Astrocyte (in vitro differentiated cells and primary cell): ENCODE data around the gene TAF1B.

ENCODE experiments used
- EZH2 ChIP-seq: IDR thresholded peaks from 2 replicates; pipeline ENCODE4 v1.6.1; 2012; ENCODE audit warnings: mild to moderate bottlenecking, low read length, inconsistent platforms; ENCODE audit not compliant: insufficient read depth
- TF ChIP-seq, protein P1 (sequence below): IDR thresholded peaks from 2 replicates; pipeline ENCODE4 v1.5.1; 2011; ENCODE audit warnings: low read depth, mild to moderate bottlenecking, inconsistent platforms, low read length, moderate library complexity; ENCODE audit not compliant: insufficient read depth

DNA sequence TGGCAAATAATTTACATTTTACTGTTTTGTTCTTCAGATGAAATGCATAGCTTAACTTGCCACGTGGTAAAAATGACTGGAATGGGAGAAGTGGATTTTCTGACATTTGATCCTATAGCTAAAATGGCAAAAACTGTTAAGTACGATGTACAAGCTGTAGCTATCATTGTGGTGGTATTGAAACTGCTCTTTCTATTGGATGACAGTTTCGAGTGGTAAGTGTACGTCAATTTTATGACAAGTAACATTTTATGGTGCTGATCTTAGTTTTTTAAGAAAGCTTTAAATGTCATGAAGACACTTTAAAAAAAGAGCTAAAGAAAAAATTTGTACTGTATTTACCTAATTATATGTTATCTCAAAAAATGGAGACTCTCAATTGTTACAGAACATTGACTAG is 67.4 kb downstream of the TAF1B start:
- TF ChIP-seq, protein P1, sequence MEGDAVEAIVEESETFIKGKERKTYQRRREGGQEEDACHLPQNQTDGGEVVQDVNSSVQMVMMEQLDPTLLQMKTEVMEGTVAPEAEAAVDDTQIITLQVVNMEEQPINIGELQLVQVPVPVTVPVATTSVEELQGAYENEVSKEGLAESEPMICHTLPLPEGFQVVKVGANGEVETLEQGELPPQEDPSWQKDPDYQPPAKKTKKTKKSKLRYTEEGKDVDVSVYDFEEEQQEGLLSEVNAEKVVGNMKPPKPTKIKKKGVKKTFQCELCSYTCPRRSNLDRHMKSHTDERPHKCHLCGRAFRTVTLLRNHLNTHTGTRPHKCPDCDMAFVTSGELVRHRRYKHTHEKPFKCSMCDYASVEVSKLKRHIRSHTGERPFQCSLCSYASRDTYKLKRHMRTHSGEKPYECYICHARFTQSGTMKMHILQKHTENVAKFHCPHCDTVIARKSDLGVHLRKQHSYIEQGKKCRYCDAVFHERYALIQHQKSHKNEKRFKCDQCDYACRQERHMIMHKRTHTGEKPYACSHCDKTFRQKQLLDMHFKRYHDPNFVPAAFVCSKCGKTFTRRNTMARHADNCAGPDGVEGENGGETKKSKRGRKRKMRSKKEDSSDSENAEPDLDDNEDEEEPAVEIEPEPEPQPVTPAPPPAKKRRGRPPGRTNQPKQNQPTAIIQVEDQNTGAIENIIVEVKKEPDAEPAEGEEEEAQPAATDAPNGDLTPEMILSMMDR: no peak
- TF ChIP-seq EZH2: no peak
